Measurements from ENCODE around the gene KRT76.

KRT76 gene

GRCh38 chr12:52794479-52795331, 17.6 kb upstream of the KRT76 start:
- Histone ChIP-seq H3K9me2 (replicated peaks; ENCODE audit: insufficient read depth, low read length) (no peaks in the 10 kb centered on the region), H3K9ac (ENCODE audit: low read length) (no peak overlapping the region), H2AFZ (ENCODE audit: low read depth, low read length, severe bottlenecking) (no peak overlapping the region), H3K36me3 (ENCODE audit: low read length) (no peaks in the 10 kb centered on the region), H4K20me1 (ENCODE audit: low read depth, low read length) (no peaks in the 10 kb centered on the region), H3F3A (ENCODE audit: insufficient read depth) (no peaks in the 10 kb centered on the region), H3K79me2 (ENCODE audit: insufficient read depth, low read length) (no peaks in the 10 kb centered on the region), H3K27ac (ENCODE audit: low read depth, low read length) (no peak overlapping the region), H3K27me3 (ENCODE audit: low read length) (peaks cover 3% of the 10 kb centered on the region; the same call in 1 of the 2 replicates), H3K4me2 (ENCODE audit: low read depth, low read length, poor library complexity, severe bottlenecking) (no peak overlapping the region), H3K9me3 (ENCODE audit: insufficient read depth, low read length) (no peaks in the 10 kb centered on the region), H3K4me3 (ENCODE audit: insufficient read depth, low read length, poor library complexity, severe bottlenecking) (no peak overlapping the region)
- TF ChIP-seq, protein P1, sequence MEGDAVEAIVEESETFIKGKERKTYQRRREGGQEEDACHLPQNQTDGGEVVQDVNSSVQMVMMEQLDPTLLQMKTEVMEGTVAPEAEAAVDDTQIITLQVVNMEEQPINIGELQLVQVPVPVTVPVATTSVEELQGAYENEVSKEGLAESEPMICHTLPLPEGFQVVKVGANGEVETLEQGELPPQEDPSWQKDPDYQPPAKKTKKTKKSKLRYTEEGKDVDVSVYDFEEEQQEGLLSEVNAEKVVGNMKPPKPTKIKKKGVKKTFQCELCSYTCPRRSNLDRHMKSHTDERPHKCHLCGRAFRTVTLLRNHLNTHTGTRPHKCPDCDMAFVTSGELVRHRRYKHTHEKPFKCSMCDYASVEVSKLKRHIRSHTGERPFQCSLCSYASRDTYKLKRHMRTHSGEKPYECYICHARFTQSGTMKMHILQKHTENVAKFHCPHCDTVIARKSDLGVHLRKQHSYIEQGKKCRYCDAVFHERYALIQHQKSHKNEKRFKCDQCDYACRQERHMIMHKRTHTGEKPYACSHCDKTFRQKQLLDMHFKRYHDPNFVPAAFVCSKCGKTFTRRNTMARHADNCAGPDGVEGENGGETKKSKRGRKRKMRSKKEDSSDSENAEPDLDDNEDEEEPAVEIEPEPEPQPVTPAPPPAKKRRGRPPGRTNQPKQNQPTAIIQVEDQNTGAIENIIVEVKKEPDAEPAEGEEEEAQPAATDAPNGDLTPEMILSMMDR (IDR thresholded peaks at IDR 0.05; ENCODE audit: insufficient read depth, low read length, poor library complexity, severe bottlenecking), result no peak
- TF ChIP-seq EZH2phosphoT487 (conservative IDR thresholded peaks at IDR 0.05; ENCODE audit: low read length), result no peak

DNA sequence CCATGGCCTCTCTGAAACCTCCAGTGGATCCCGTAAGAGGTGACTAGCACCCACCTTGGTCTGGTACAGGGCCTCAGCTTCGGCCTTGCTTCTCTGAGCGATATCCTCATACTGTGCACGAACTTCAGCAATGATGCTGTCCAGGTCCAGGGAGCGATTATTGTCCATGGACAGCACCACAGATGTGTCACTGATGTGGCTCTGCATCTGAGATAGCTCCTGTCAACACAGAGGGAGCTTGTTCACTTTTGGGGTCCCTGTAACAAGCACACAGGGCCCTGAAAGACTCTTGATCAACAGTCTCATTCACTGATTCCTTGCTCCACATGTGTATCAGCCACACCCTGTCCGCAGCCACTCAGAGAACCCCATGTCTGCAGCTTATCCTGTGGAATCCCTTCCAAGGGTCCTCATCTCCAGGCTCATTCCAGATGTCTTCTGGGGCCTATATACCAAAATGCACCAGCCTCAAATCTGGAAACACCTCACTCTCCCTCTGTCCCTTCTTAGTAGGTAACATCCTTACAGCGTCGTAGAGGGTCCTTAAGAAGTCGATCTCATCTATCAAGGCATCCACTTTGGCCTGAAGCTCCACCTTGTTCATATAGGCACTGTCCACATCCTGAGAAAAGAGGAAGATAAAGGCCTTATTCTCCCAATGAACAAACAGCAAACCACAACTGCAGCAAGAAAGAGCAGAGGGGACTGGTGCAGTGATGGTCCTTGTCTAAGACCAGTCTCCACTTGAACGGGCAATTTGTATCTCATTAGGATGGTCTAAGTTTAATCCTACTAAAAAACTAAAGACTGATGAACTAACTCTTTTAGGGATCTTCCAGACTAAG, 15.3 kb upstream of the KRT76 start:
- no peak overlapping the region for H3K9ac ChIP-seq (ENCODE audit: low read length)
- no peaks in the 10 kb centered on the region for H3K9me3 ChIP-seq (ENCODE audit: insufficient read depth, low read length)
- no peaks in the 10 kb centered on the region for H3K36me3 ChIP-seq (ENCODE audit: low read length)
- no peak overlapping the region for H3K4me3 ChIP-seq (ENCODE audit: insufficient read depth, low read length, poor library complexity, severe bottlenecking)
- no peaks in the 10 kb centered on the region for H4K20me1 ChIP-seq (ENCODE audit: low read depth, low read length)
- no peaks in the 10 kb centered on the region for H3K79me2 ChIP-seq (ENCODE audit: insufficient read depth, low read length)
- no peaks in the 10 kb centered on the region for H3F3A ChIP-seq (ENCODE audit: insufficient read depth)
- TF ChIP-seq EZH2phosphoT487 (conservative IDR thresholded peaks at IDR 0.05; ENCODE audit: low read length), result no peak
- TF ChIP-seq, protein P1 (IDR thresholded peaks at IDR 0.05; ENCODE audit: insufficient read depth, low read length, poor library complexity, severe bottlenecking), result no peak
- no peak overlapping the region for H3K27ac ChIP-seq (ENCODE audit: low read depth, low read length)
- H3K9me2 ChIP-seq (replicated peaks; ENCODE audit: insufficient read depth, low read length), result no peaks in the 10 kb centered on the region
- no peak overlapping the region for H3K4me2 ChIP-seq (ENCODE audit: low read depth, low read length, poor library complexity, severe bottlenecking)
- H3K27me3 ChIP-seq (ENCODE audit: low read length), result no peaks in the 10 kb centered on the region
- H2AFZ ChIP-seq (ENCODE audit: low read depth, low read length, severe bottlenecking), result no peak overlapping the region

- no peaks in the 10 kb centered on the region for H3K36me3 ChIP-seq (ENCODE audit: low read length)
- no peak for TF ChIP-seq EZH2phosphoT487 (conservative IDR thresholded peaks at IDR 0.05; ENCODE audit: low read length)
- TF ChIP-seq, protein P1 (IDR thresholded peaks at IDR 0.05; ENCODE audit: insufficient read depth, low read length, poor library complexity, severe bottlenecking), result no peak
- H2AFZ ChIP-seq (ENCODE audit: low read depth, low read length, severe bottlenecking), result no peak overlapping the region
- no peaks in the 10 kb centered on the region for H3F3A ChIP-seq (ENCODE audit: insufficient read depth)
- H3K79me2 ChIP-seq (ENCODE audit: insufficient read depth, low read length), result no peaks in the 10 kb centered on the region
- no peak overlapping the region for H3K4me2 ChIP-seq (ENCODE audit: low read depth, low read length, poor library complexity, severe bottlenecking)
- no peak overlapping the region for H3K27ac ChIP-seq (ENCODE audit: low read depth, low read length)
- H3K27me3 ChIP-seq (ENCODE audit: low read length), result no peaks in the 10 kb centered on the region
- H4K20me1 ChIP-seq (ENCODE audit: low read depth, low read length), result no peaks in the 10 kb centered on the region
- no peaks in the 10 kb centered on the region for H3K9me3 ChIP-seq (ENCODE audit: insufficient read depth, low read length)
- H3K4me3 ChIP-seq (ENCODE audit: insufficient read depth, low read length, poor library complexity, severe bottlenecking), result no peak overlapping the region
- no peak overlapping the region for H3K9ac ChIP-seq (ENCODE audit: low read length)
- H3K9me2 ChIP-seq (replicated peaks; ENCODE audit: insufficient read depth, low read length), result no peaks in the 10 kb centered on the region
Observed at GRCh38 chr12:52791271-52792184, 14.4 kb upstream of the KRT76 start.
